ENCODE data around the gene PPP6R3.

GRCh38 chr11:68523033-68523432 lies 62.5 kb downstream of the PPP6R3 start:
- TF ChIP-seq CTCF (IDR thresholded peaks at IDR 0.05; ENCODE audit: poor library complexity, severe bottlenecking) (no peak), EZH2 (IDR thresholded peaks at IDR 0.05; ENCODE audit: borderline replicate concordance, insufficient read depth, low read length, poor library complexity, severe bottlenecking) (no peak), MXI1 (conservative IDR thresholded peaks at IDR 0.05; ENCODE audit: poor library complexity, severe bottlenecking) (no peak), REST (IDR thresholded peaks at IDR 0.05; ENCODE audit: borderline replicate concordance) (no peak)

Data from neural cell (in vitro differentiated cells).